ENCODE data around the gene SAMD4A. TPM values are rescaled to one million over a fixed set of nuclear protein-coding genes. Genes with fewer than 3 reads are reported as not detected.

Gene SAMD4A
- total and polyA plus RNA-seq, 2 donors (not counting 1 experiment from before 2014, with no cell fraction given): 9.3 to 39.8 TPM

- Histone ChIP-seq H3K4me3 (replicated peaks in 1 of 4; ENCODE audit: control extremely low read depth in 1 of 4, insufficient read depth in 1 of 4, low read depth in 3 of 4, low read length in 4 of 4) (no peak overlapping the region), H4K20me1 (ENCODE audit: control insufficient read depth, extremely low read depth, insufficient read depth, low read length) (no peaks in the 10 kb centered on the region), H3K9me3 (ENCODE audit: control insufficient read depth, insufficient read depth, low read depth, low read length) (no peaks in the 10 kb centered on the region), H3K9ac (ENCODE audit: insufficient read depth, low read length) (no peak overlapping the region), H3K4me1 (ENCODE audit: control insufficient read depth, extremely low read depth, insufficient read depth, low read length) (peaks cover 34% of the 10 kb centered on the region), H3K4me2 (ENCODE audit: extremely low read depth, insufficient read depth, low read length) (no peak overlapping the region), H3K27me3 (ENCODE audit: control insufficient read depth, insufficient read depth, low read length) (no peaks in the 10 kb centered on the region), H3K27ac (ENCODE audit: insufficient read depth, low read length) (no peak overlapping the region), H3K79me2 (ENCODE audit: control insufficient read depth, insufficient read depth, low read length) (peaks cover 67% of the 10 kb centered on the region), H3K36me3 (ENCODE audit: control insufficient read depth, insufficient read depth, low read length) (no peaks in the 10 kb centered on the region), H2AFZ (ENCODE audit: low read length) (no peak overlapping the region)
- TF ChIP-seq CTCF (conservative IDR thresholded peaks at IDR 0.05 in 1 of 2, IDR thresholded peaks at IDR 0.05 in 1 of 2; ENCODE audit: low read depth in 1 of 2, low read length in 2 of 2) (no peak), EZH2 (IDR thresholded peaks at IDR 0.05; ENCODE audit: low read length, missing control alignments) (no peak)
- no peak for DNase-seq (ENCODE audit: low read depth in 2 of 2)
These were observed 82.1 kb downstream of the SAMD4A start for GRCh38 chr14:54649056-54649455.

- Histone ChIP-seq H3K4me2 (ENCODE audit: extremely low read depth, insufficient read depth, low read length) (peak overlapping the region; percentile 75), H3K4me3 (replicated peaks in 1 of 4; ENCODE audit: control extremely low read depth in 1 of 4, insufficient read depth in 1 of 4, low read depth in 3 of 4, low read length in 4 of 4) (peak overlapping the region in 1 of 4 experiments; percentile 8), H3K4me1 (ENCODE audit: control insufficient read depth, extremely low read depth, insufficient read depth, low read length) (peaks cover 40% of the 10 kb centered on the region), H3K27ac (ENCODE audit: insufficient read depth, low read length) (peak overlapping the region; percentile 96), H4K20me1 (ENCODE audit: control insufficient read depth, extremely low read depth, insufficient read depth, low read length) (no peaks in the 10 kb centered on the region), H3K9me3 (ENCODE audit: control insufficient read depth, insufficient read depth, low read depth, low read length) (no peaks in the 10 kb centered on the region), H3K79me2 (ENCODE audit: control insufficient read depth, insufficient read depth, low read length) (peaks cover 69% of the 10 kb centered on the region), H3K9ac (ENCODE audit: insufficient read depth, low read length) (no peak overlapping the region), H3K36me3 (ENCODE audit: control insufficient read depth, insufficient read depth, low read length) (no peaks in the 10 kb centered on the region), H3K27me3 (ENCODE audit: control insufficient read depth, insufficient read depth, low read length) (no peaks in the 10 kb centered on the region), H2AFZ (ENCODE audit: low read length) (no peak overlapping the region)
- peak; percentile 69 to 92 for DNase-seq (ENCODE audit: low read depth in 2 of 2)
- TF ChIP-seq CTCF (conservative IDR thresholded peaks at IDR 0.05 in 1 of 2, IDR thresholded peaks at IDR 0.05 in 1 of 2; ENCODE audit: low read depth in 1 of 2, low read length in 2 of 2) (no peak), EZH2 (IDR thresholded peaks at IDR 0.05; ENCODE audit: low read length, missing control alignments) (no peak)
These were observed 83.5 kb downstream of the SAMD4A start for GRCh38 chr14:54650331-54650958.

- no peaks in the 10 kb centered on the region for H3K27me3 ChIP-seq (ENCODE audit: control insufficient read depth, insufficient read depth, low read length)
- peak overlapping the region; percentile 96 for H3K27ac ChIP-seq (ENCODE audit: insufficient read depth, low read length)
- no peaks in the 10 kb centered on the region for H4K20me1 ChIP-seq (ENCODE audit: control insufficient read depth, extremely low read depth, insufficient read depth, low read length)
- H3K79me2 ChIP-seq (ENCODE audit: control insufficient read depth, insufficient read depth, low read length): peaks cover 71% of the 10 kb centered on the region
- no peak for DNase-seq (ENCODE audit: low read depth in 2 of 2)
- H3K4me2 ChIP-seq (ENCODE audit: extremely low read depth, insufficient read depth, low read length): peak overlapping the region; percentile 75
- no peaks in the 10 kb centered on the region for H3K9me3 ChIP-seq (ENCODE audit: control insufficient read depth, insufficient read depth, low read depth, low read length)
- TF ChIP-seq EZH2 (IDR thresholded peaks at IDR 0.05; ENCODE audit: low read length, missing control alignments) (no peak), CTCF (conservative IDR thresholded peaks at IDR 0.05 in 1 of 2, IDR thresholded peaks at IDR 0.05 in 1 of 2; ENCODE audit: low read depth in 1 of 2, low read length in 2 of 2) (no peak)
- no peak overlapping the region for H3K9ac ChIP-seq (ENCODE audit: insufficient read depth, low read length)
- peak overlapping the region in 1 of 4 experiments; percentile 8 for H3K4me3 ChIP-seq (replicated peaks in 1 of 4; ENCODE audit: control extremely low read depth in 1 of 4, insufficient read depth in 1 of 4, low read depth in 3 of 4, low read length in 4 of 4)
- H3K36me3 ChIP-seq (ENCODE audit: control insufficient read depth, insufficient read depth, low read length): no peaks in the 10 kb centered on the region
- H3K4me1 ChIP-seq (ENCODE audit: control insufficient read depth, extremely low read depth, insufficient read depth, low read length): peaks cover 40% of the 10 kb centered on the region
- no peak overlapping the region for H2AFZ ChIP-seq (ENCODE audit: low read length)
These were observed 84.0 kb downstream of the SAMD4A start for GRCh38 chr14:54650959-54651351.

All from fibroblast of lung (primary cell).